Colonic mucosa (tissue), 4 donors: ENCODE data around the gene ACAA1. TPM values are rescaled to one million over a fixed set of nuclear protein-coding genes. Genes with fewer than 3 reads are reported as not detected.

ENCODE experiments used
- DNase-seq: peaks from one replicate; pipeline ENCODE4 v3.0.0-alpha.2; 2020
- H3K27ac ChIP-seq: fragments of 200-600 bp; one replicate; pipeline ENCODE4 v1.8.0; 2021
- H3K27me3 ChIP-seq: fragments of 200-600 bp; one replicate; pipeline ENCODE4 v1.8.0; 2021
- H3K36me3 ChIP-seq: fragments of 200-600 bp; one replicate; pipeline ENCODE4 v1.8.0; 2021
- H3K4me1 ChIP-seq: fragments of 200-600 bp; one replicate; pipeline ENCODE4 v1.8.0; 2021; ENCODE audit warnings: mild to moderate bottlenecking
- H3K4me3 ChIP-seq: fragments of 200-600 bp; one replicate; pipeline ENCODE4 v1.8.0; 2021
- H3K9ac ChIP-seq, 2 donors: one replicate each; pipeline ENCODE4 v1.7.0; 2013; ENCODE audit warnings: control low read depth in 2 of 2, low read depth in 2 of 2, low read length in 2 of 2
- H3K9me3 ChIP-seq: fragments of 200-600 bp; one replicate; pipeline ENCODE4 v1.8.0; 2021
- intact Hi-C: fragments of 100-400 bp; cut with DNase I; formaldehyde crosslinking; loops from one replicate; pipeline ENCODE4 v1.14.1; 2022
- total RNA-seq, 2 donors: library from RNA; stranded (reverse); fragmentation: NEBNext Ultra II Directional in 1 of 2; extraction: Animal tissue kit (Norgen Biotek cat#: 25700) in 1 of 2; gene quantifications; one replicate each; pipeline ENCODE4 v1.2.1, GENCODE V29; 2021
- TF ChIP-seq, protein P1 (sequence below): fragments of 200-600 bp; IDR thresholded peaks from one replicate; pipeline ENCODE4 v1.8.0; 2022; ENCODE audit warnings: antibody characterized with exemption, mild to moderate bottlenecking
- donor health status: healthy.
- donor health status: DM: no; HTN: no; CAD: no.
- donor health status: DM: no; HTN: no; CAD: no.

The ACAA1 gene
- total RNA-seq, 2 donors from 2014 or later: 135 to 167 TPM

DNA sequence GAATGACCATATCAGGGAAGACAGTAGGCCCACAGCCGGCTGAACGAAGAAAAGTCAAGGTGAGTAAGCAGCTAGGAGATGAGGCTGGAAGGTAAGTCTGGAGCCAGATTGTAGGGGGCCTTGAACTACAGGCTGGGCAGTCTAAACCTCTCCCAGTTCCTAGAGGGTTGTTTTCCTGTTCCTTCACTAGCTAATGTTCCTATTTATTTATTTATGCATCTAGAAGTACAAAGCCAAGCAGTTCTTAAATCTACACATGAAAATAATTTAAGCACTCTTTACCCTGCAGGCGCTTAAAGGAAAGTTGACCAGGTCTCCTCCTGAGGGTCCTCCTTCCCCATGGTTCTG is 3.7 kb downstream of the ACAA1 start:
- intact Hi-C loops: no loop called here
- no peak for DNase-seq
- Histone ChIP-seq H3K4me1 (peaks cover 21% of the 10 kb centered on the region), H3K27ac (peak overlapping the region; percentile 71), H3K4me3 (no peak overlapping the region), H3K9ac (peak overlapping the region in 1 of 2 donors; percentile 56), H3K36me3 (peaks cover 13% of the 10 kb centered on the region), H3K9me3 (no peaks in the 10 kb centered on the region), H3K27me3 (no peaks in the 10 kb centered on the region)
- TF ChIP-seq, protein P1, sequence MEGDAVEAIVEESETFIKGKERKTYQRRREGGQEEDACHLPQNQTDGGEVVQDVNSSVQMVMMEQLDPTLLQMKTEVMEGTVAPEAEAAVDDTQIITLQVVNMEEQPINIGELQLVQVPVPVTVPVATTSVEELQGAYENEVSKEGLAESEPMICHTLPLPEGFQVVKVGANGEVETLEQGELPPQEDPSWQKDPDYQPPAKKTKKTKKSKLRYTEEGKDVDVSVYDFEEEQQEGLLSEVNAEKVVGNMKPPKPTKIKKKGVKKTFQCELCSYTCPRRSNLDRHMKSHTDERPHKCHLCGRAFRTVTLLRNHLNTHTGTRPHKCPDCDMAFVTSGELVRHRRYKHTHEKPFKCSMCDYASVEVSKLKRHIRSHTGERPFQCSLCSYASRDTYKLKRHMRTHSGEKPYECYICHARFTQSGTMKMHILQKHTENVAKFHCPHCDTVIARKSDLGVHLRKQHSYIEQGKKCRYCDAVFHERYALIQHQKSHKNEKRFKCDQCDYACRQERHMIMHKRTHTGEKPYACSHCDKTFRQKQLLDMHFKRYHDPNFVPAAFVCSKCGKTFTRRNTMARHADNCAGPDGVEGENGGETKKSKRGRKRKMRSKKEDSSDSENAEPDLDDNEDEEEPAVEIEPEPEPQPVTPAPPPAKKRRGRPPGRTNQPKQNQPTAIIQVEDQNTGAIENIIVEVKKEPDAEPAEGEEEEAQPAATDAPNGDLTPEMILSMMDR: no peak

DNA sequence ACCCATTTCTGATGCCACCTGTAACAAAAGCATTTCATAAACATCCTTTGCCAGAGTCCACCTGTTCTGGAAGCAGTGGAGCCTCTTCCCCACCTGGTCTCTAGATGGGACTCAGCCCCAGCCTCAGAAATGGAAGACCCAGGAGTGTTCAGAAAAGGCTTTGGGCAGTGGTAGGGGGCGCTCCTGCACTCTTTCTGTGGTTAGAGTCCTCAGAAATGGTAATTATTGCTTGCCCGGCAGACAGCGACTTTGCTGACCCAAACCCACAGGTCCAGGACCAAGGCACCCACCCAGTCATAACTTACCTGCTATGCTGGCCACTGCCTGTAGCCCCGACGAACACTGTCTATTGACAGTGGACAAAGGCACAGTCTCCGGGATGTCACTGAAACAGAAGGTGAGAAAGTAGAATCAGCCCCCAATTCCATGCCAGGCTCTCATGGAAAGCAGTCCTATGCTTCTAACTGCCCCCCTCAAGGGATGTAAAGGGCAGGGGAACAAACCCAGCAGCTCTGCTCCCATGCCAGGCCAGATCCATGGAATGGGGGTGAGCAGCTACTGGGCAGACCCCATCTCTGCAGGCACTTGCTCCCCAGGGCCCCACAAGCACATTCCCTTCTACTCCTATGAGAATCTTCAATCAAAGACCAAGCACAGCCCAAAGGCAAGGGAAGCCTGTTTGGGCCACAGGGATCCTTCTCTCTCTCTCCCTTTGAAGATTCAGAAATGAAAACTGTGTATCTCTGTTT is 5.1 kb downstream of the ACAA1 start:
- Histone ChIP-seq H3K4me1 (peaks cover 17% of the 10 kb centered on the region), H3K4me3 (no peak overlapping the region), H3K9me3 (no peaks in the 10 kb centered on the region), H3K27ac (no peak overlapping the region), H3K9ac (no peak overlapping the region), H3K27me3 (no peaks in the 10 kb centered on the region), H3K36me3 (peaks cover 18% of the 10 kb centered on the region)
- DNase-seq: peak; percentile 53
- intact Hi-C loops: no loop called here
- TF ChIP-seq, protein P1: no peak

DNA sequence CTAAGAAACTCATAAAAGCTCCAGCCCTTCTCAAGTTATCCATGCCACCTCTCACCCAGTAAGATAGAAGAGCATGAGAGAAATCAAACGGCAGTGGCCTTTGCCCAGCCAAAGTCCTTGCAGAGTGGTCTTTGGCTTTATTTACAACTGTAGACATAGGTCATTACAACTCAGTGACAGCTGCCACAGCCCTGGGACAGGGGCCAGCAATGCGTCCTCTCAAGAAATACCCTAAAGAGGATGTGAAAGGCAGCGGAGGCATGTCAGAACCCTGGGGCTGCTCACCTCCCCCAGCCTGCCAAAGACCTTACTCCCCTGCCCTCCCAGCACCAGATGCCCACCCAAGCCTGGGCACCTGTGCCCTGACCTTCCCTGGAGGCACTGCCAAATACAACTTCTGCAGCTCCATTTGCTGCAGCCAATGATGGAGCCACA is 6.3 kb downstream of the ACAA1 start:
- peaks cover 29% of the 10 kb centered on the region for H3K36me3 ChIP-seq
- DNase-seq: no peak

DNA sequence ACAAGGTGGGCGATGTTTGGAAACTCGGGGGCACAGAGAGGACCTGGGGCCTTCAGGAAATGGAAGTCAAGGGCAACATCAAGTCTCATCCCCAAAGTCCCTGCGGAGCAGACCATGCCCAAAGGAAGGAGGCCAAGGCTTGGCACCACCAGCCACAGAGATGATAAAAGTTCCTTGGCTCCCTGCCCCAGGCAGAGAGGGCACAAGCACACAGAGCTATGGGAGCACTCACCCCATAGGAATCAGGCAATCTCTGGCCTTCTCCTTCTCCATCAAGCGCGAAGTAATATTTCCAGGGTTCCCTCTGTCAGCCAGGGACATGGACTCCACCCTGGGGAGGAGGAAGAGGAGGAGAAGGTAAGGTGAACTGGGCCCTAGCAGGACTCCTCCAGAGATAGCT is 7.9 kb downstream of the ACAA1 start:
- Histone ChIP-seq H3K9ac (no peak overlapping the region), H3K9me3 (no peaks in the 10 kb centered on the region), H3K27me3 (no peaks in the 10 kb centered on the region), H3K4me3 (no peak overlapping the region), H3K27ac (no peak overlapping the region), H3K4me1 (peaks cover 7% of the 10 kb centered on the region), H3K36me3 (peaks cover 30% of the 10 kb centered on the region)
- TF ChIP-seq, protein P1: no peak
- no peak for DNase-seq
- intact Hi-C loops: no loop called here

More for the DNA sequence above, 6.3 kb downstream of the ACAA1 start:
- Histone ChIP-seq H3K9ac (no peak overlapping the region), H3K4me3 (no peak overlapping the region), H3K4me1 (peaks cover 15% of the 10 kb centered on the region), H3K27me3 (no peaks in the 10 kb centered on the region), H3K9me3 (no peaks in the 10 kb centered on the region), H3K27ac (no peak overlapping the region)
- TF ChIP-seq, protein P1: no peak
- intact Hi-C loops: no loop called here

DNA sequence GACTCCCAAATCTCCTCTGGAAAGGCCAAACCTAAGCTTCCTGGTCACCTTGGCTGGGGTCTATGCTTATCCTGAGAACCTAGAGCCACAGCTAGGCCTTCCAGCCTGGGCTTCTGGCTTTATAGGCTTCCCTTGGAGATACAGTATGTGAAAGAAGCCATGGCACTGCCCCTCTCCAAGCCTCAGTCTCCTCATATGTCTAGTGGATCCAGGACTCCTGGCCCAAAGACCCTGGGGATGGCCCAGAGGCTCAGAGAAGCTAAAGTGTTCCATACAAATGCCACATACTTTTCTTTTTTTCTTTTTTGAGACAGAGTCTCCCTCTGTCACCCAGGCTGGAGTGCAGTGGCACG is 8.6 kb downstream of the ACAA1 start:
- Histone ChIP-seq H3K9ac (no peak overlapping the region), H3K4me3 (no peak overlapping the region), H3K27ac (no peak overlapping the region)

More for the DNA sequence above, 8.6 kb downstream of the ACAA1 start:
- Histone ChIP-seq H3K27me3 (no peaks in the 10 kb centered on the region), H3K4me1 (peaks cover 4% of the 10 kb centered on the region), H3K9me3 (no peaks in the 10 kb centered on the region), H3K36me3 (peaks cover 30% of the 10 kb centered on the region)
- intact Hi-C loops: no loop called here
- TF ChIP-seq, protein P1: no peak
- DNase-seq: no peak
